Prostate gland (tissue), 2 donors: ENCODE data around the gene ESPNL. TPM values are rescaled to one million over a fixed set of nuclear protein-coding genes. Genes with fewer than 3 reads are reported as not detected.

ENCODE experiments used
- DNase-seq: peaks from one replicate; pipeline ENCODE4 v3.0.0-alpha.2; 2019; ENCODE audit warnings: low spot score
- H3K27ac ChIP-seq, 2 donors: fragments of 200-600 bp; sonication (generic); 2 replicates each; pipeline ENCODE4 v1.5.1; 2017 to 2019
- H3K27me3 ChIP-seq: fragments of 200-600 bp; sonication (generic); replicated peaks from 2 replicates; pipeline ENCODE4 v1.5.1; 2019; ENCODE audit not compliant: insufficient read depth
- H3K36me3 ChIP-seq, 2 donors: fragments of 200-600 bp; sonication (generic); 1 replicate in 1 of 2; 2 replicates in 1 of 2; pipeline versions ENCODE4 v1.5.1 to v1.8.1; 2017 to 2019
- H3K4me1 ChIP-seq: fragments of 200-600 bp; sonication (generic); replicated peaks from 2 replicates; pipeline ENCODE4 v1.5.1; 2019
- H3K4me3 ChIP-seq, 2 donors: fragments of 200-600 bp; sonication (generic); 2 replicates each; pipeline ENCODE4 v1.5.1; 2017 to 2019
- H3K9me3 ChIP-seq: fragments of 200-600 bp; sonication (generic); 2 replicates; pipeline ENCODE4 v1.5.1; 2017
- CTCF ChIP-seq, 4 experiments: fragments of 200-600 bp in 2 of 4; fragments of 450-650 bp in 2 of 4; sonication (generic) in 2 of 4; IDR thresholded peaks; 1 replicate in 3 of 4; 2 replicates in 1 of 4; pipeline ENCODE4 v1.5.1; 2016 to 2019; ENCODE audit warnings: antibody characterized with exemption in 4 of 4, mild to moderate bottlenecking in 2 of 4, moderate library complexity in 2 of 4
- POLR2A ChIP-seq: fragments of 450-650 bp; IDR thresholded peaks from one replicate; pipeline ENCODE4 v1.6.1; 2016; ENCODE audit warnings: antibody characterized with exemption, mild to moderate bottlenecking
- POLR2AphosphoS5 ChIP-seq: sonication (generic); formaldehyde crosslinking; IDR thresholded peaks from one replicate; pipeline ENCODE4 v1.6.1; 2017; ENCODE audit warnings: antibody characterized with exemption
- WGBS: methylation state at CpG from one replicate; pipeline ENCODE4 v1.1.5; 2018; 5-methylcytosine and 5-hydroxymethylcytosine counted together
- intact Hi-C: fragments of 100-400 bp; cut with DNase I; formaldehyde crosslinking; loops from one replicate; pipeline ENCODE4 v1.14.2; 2022
- total RNA-seq, 2 donors: library from RNA; depleted of rRNA; stranded (reverse); fragments of >200 nt; gene quantifications; one replicate each; pipeline ENCODE4 v1.1.0, GENCODE V29; 2016

The ESPNL gene
- total RNA-seq, 2 donors from 2014 or later: 0.68 to 3.9 TPM

DNA sequence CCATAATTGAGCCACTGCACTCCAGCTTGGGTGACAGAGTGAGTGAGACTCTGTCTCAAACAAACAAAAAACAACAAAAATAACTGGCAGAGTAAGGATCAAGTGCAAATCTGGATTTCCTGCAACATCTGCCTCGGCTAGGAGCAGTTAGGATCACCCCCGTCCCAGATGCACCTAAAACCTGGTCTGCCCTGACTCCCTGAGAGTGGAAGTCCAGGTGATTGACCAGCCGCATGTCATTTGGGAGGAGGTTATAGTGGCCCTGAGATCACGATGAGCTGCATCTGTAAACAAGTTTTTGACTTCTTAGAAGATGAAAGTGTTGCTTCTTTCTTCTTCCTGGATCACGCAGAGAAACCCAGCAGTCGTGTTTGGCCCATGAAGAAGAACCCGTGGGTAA is 5.0 kb upstream of the ESPNL start:
- WGBS: 93% methylated on average over 7 of the region's 7 CpGs
- H3K27me3 ChIP-seq: no peaks in the 10 kb centered on the region
- no peaks in the 10 kb centered on the region for H3K36me3 ChIP-seq
- H3K9me3 ChIP-seq: no peaks in the 10 kb centered on the region
- H3K4me3 ChIP-seq: no peak overlapping the region
- TF ChIP-seq POLR2AphosphoS5 (no peak), CTCF (IDR thresholded peaks at IDR 0.05) (no peak), POLR2A (no peak)
- DNase-seq: no peak
- intact Hi-C loops: no loop called here
- H3K27ac ChIP-seq: no peak overlapping the region
- H3K4me1 ChIP-seq: no peaks in the 10 kb centered on the region

GRCh38 chr2:238096311-238097011 is 3.7 kb upstream of the ESPNL start:
- no peaks in the 10 kb centered on the region for H3K36me3 ChIP-seq
- no peaks in the 10 kb centered on the region for H3K4me1 ChIP-seq
- no peak overlapping the region for H3K27ac ChIP-seq
- no peak overlapping the region for H3K4me3 ChIP-seq
- no peaks in the 10 kb centered on the region for H3K9me3 ChIP-seq
- intact Hi-C loops: no loop called here
- DNase-seq: no peak
- whole genome bisulfite sequencing: 70% methylated on average over 18 of the region's 22 CpGs
- no peaks in the 10 kb centered on the region for H3K27me3 ChIP-seq
- no peak for TF ChIP-seq CTCF (IDR thresholded peaks at IDR 0.05)
- TF ChIP-seq POLR2A: no peak
- no peak for TF ChIP-seq POLR2AphosphoS5

GRCh38 chr2:238097201-238097987 is 2.7 kb upstream of the ESPNL start:
- intact Hi-C loops: no loop called here
- H3K4me1 ChIP-seq: no peaks in the 10 kb centered on the region
- no peaks in the 10 kb centered on the region for H3K36me3 ChIP-seq
- H3K27me3 ChIP-seq: no peaks in the 10 kb centered on the region
- no peak overlapping the region for H3K27ac ChIP-seq
- no peak for TF ChIP-seq CTCF (IDR thresholded peaks at IDR 0.05)
- TF ChIP-seq POLR2AphosphoS5: no peak
- no peak for TF ChIP-seq POLR2A
- no peak overlapping the region for H3K4me3 ChIP-seq
- no peak for DNase-seq
- H3K9me3 ChIP-seq: no peaks in the 10 kb centered on the region
- WGBS: 95% methylated on average over 19 of the region's 19 CpGs

DNA sequence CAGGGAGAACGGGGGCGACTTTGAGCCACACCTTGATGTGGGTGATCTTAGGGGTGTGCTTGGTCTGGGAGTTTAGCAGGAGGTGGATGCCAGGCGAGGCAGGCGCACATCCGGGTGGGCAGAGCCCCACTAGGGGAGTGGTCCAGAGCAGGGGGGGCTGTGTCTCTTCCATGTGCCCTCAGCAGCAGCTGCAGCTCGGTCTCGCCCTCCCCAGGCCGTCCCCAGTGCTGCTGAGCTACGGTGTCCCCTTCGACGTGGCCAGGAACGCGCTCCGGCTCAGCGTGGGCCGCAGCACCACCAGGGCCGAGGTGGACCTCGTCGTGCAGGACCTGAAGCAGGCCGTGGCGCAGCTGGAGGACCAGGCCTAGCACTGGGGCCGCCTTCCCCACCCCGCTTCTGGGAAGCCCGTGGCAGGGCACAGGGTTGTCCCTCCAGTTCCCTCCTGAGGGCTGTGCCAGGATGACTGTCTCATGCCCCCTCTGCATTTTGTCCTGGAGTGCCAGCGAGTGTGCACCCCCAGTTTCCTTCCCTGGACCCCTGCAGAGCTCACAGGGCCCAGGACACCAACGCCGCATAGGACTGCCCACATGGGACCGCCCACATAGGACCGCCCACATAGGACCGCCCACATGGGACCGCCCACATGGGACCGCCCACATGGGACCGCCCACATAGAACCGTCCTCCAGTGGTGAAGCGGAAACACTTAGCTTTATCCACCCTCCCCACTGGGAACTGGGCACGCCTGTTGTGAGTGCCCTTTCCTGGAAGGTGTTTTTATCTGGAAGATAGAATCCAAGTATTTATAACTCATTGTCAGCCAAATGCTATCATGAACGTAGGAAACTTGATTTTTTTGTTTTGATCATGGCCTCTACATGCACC is 1.9 kb upstream of the ESPNL start:
- H3K27me3 ChIP-seq: no peaks in the 10 kb centered on the region
- 82% methylated on average over 37 of the region's 37 CpGs for WGBS
- no peak overlapping the region for H3K4me3 ChIP-seq
- H3K9me3 ChIP-seq: no peaks in the 10 kb centered on the region
- intact Hi-C loops: no loop called here
- H3K36me3 ChIP-seq: no peaks in the 10 kb centered on the region
- no peaks in the 10 kb centered on the region for H3K4me1 ChIP-seq
- H3K27ac ChIP-seq: no peak overlapping the region
- no peak for TF ChIP-seq POLR2A
- no peak for TF ChIP-seq CTCF (IDR thresholded peaks at IDR 0.05)
- no peak for TF ChIP-seq POLR2AphosphoS5
- no peak for DNase-seq
